H1 (cell line): Measurements from ENCODE around the gene FRMPD4. TPM values are rescaled to one million over a fixed set of nuclear protein-coding genes. Genes with fewer than 3 reads are reported as not detected.

Experiments
- CTCF ChIA-PET: fragments of 300-600 bp; sonication (Branson Sonifier 250); formaldehyde crosslinking; loops from one replicate; lab custom pipeline; 2021; ENCODE audit not compliant: partially characterized antibody; lab: Charles Lee
- POLR2A ChIA-PET: fragments of 300-600 bp; sonication (Branson Sonifier 250); formaldehyde crosslinking; loops from one replicate; lab custom pipeline; 2021; ENCODE audit warnings: inconsistent platforms; ENCODE audit not compliant: partially characterized antibody; lab: Charles Lee
- DNase-seq, 2 experiments: peaks; one replicate each; pipeline versions ENCODE4 v3.0.0 to v3.0.0-alpha.2; 2010 to 2022; ENCODE audit warnings: low spot score in 2 of 2, low read depth in 1 of 2, mixed read lengths in 1 of 2
- FAIRE-seq: peaks from 2 replicates; lab custom pipeline; 2011; peaks lifted over from hg19 to GRCh38; lab: Jason Lieb, UNC
- H2AFZ ChIP-seq: 2 replicates; pipeline ENCODE4 v1.8.1; 2012; ENCODE audit warnings: low read length, inconsistent platforms
- H2AK5ac ChIP-seq: 2 replicates; pipeline ENCODE4 v1.6.1; 2013; ENCODE audit warnings: low read depth, low read length
- H2BK120ac ChIP-seq: replicated peaks from 2 replicates; pipeline ENCODE3; 2013; ENCODE audit warnings: low read depth, low read length, inconsistent platforms
- H2BK12ac ChIP-seq: 2 replicates; pipeline ENCODE4 v1.6.1; 2013; ENCODE audit warnings: low read depth, low read length
- H2BK15ac ChIP-seq: 2 replicates; pipeline ENCODE4 v1.6.1; 2013; ENCODE audit warnings: low read length
- H2BK20ac ChIP-seq: 2 replicates; pipeline ENCODE4 v1.6.1; 2013; ENCODE audit warnings: low read length
- H2BK5ac ChIP-seq: 2 replicates; pipeline ENCODE4 v1.6.1; 2013; ENCODE audit warnings: low read depth, low read length
- H3K14ac ChIP-seq: 2 replicates; pipeline ENCODE4 v1.6.1; 2013; ENCODE audit warnings: inconsistent platforms; ENCODE audit not compliant: insufficient read length
- H3K18ac ChIP-seq: 2 replicates; pipeline ENCODE4 v1.6.1; 2013; ENCODE audit warnings: low read length; ENCODE audit errors: extremely low read depth
- H3K23ac ChIP-seq: 2 replicates; pipeline ENCODE4 v1.6.1; 2013; ENCODE audit warnings: inconsistent platforms; ENCODE audit not compliant: insufficient read length
- H3K23me2 ChIP-seq: 2 replicates; pipeline ENCODE4 v1.6.1; 2013; ENCODE audit warnings: low read depth, low read length
- H3K27ac ChIP-seq: 2 replicates; pipeline ENCODE4 v1.6.1; 2011; ENCODE audit warnings: low read depth, low read length, inconsistent platforms
- H3K27me3 ChIP-seq, 4 experiments: replicated peaks in 1 of 4; 1 replicate in 1 of 4; 2 replicates in 3 of 4; pipeline versions ENCODE4 v1.6.1 to v1.8.1; 2011 to 2013; ENCODE audit warnings: low read length in 3 of 4, mild to moderate bottlenecking in 3 of 4, inconsistent platforms in 2 of 4, mixed read lengths in 2 of 4, moderate library complexity in 1 of 4; ENCODE audit not compliant: control insufficient read depth in 3 of 4, insufficient read depth in 3 of 4; ENCODE audit errors: extremely low read depth in 1 of 4
- H3K36me3 ChIP-seq, 4 experiments: 2 replicates each; pipeline versions ENCODE4 v1.6.1 to v1.8.1; 2011 to 2013; ENCODE audit warnings: mild to moderate bottlenecking in 4 of 4, low read length in 3 of 4, moderate library complexity in 2 of 4, control low read depth in 1 of 4, inconsistent platforms in 1 of 4; ENCODE audit not compliant: insufficient read depth in 4 of 4, control insufficient read depth in 2 of 4
- H3K4ac ChIP-seq: replicated peaks from 2 replicates; pipeline ENCODE3; 2013; ENCODE audit warnings: low read length, low read depth, mixed read lengths, inconsistent platforms; ENCODE audit not compliant: insufficient read length
- H3K4me1 ChIP-seq, 4 experiments: replicated peaks in 1 of 4; 1 replicate in 1 of 4; 2 replicates in 3 of 4; pipeline versions ENCODE4 v1.6.1 to v1.8.1; 2011 to 2013; ENCODE audit warnings: low read length in 3 of 4, inconsistent platforms in 2 of 4, mixed read lengths in 1 of 4; ENCODE audit not compliant: insufficient read depth in 4 of 4, control insufficient read depth in 3 of 4
- H3K4me2 ChIP-seq, 2 experiments: 2 replicates each; pipeline versions ENCODE4 v1.6.1 to v1.8.1; 2011 to 2013; ENCODE audit warnings: low read depth in 2 of 2, low read length in 2 of 2, control low read depth in 1 of 2, inconsistent platforms in 1 of 2, mild to moderate bottlenecking in 1 of 2; ENCODE audit not compliant: insufficient read depth in 1 of 2
- H3K4me3 ChIP-seq, 4 experiments: fragments of 200-600, 300-600 bp in 1 of 4; sonication (generic), shearing (Covaris generic), sonication (Bioruptor Twin) in 1 of 4; 2 replicates each; pipeline versions ENCODE4 v1.5.1 to v1.8.1; 2011 to 2016; ENCODE audit warnings: low read length in 4 of 4, low read depth in 3 of 4, control low read depth in 2 of 4, inconsistent platforms in 2 of 4, mild to moderate bottlenecking in 2 of 4, mixed read lengths in 1 of 4, moderate library complexity in 1 of 4; ENCODE audit not compliant: insufficient read depth in 2 of 4; ENCODE audit errors: extremely low read depth in 1 of 4
- H3K56ac ChIP-seq: replicated peaks from 2 replicates; pipeline ENCODE3; 2013; ENCODE audit warnings: low read depth, mild to moderate bottlenecking, mixed read lengths, low read length, inconsistent platforms; ENCODE audit not compliant: insufficient read length
- H3K79me1 ChIP-seq: 2 replicates; pipeline ENCODE4 v1.6.1; 2013; ENCODE audit warnings: low read depth, low read length, control low read depth
- H3K79me2 ChIP-seq, 2 experiments: 2 replicates each; pipeline versions ENCODE4 v1.6.1 to v1.8.1; 2012 to 2013; ENCODE audit warnings: low read length in 2 of 2, mild to moderate bottlenecking in 2 of 2, inconsistent platforms in 1 of 2; ENCODE audit not compliant: insufficient read depth in 2 of 2, control insufficient read depth in 1 of 2
- H3K9ac ChIP-seq, 4 experiments: replicated peaks in 1 of 4; 1 replicate in 1 of 4; 2 replicates in 3 of 4; pipeline versions ENCODE4 v1.6.1 to v1.8.1; 2011 to 2013; ENCODE audit warnings: low read depth in 3 of 4, low read length in 3 of 4, control low read depth in 2 of 4, mild to moderate bottlenecking in 2 of 4, moderate library complexity in 2 of 4, inconsistent platforms in 1 of 4; ENCODE audit errors: extremely low read depth in 1 of 4
- H3K9me3 ChIP-seq, 2 experiments: 2 replicates each; pipeline versions ENCODE4 v1.6.1 to v1.8.1; 2012 to 2013; ENCODE audit warnings: mild to moderate bottlenecking in 2 of 2, moderate library complexity in 2 of 2, control low read depth in 1 of 2, inconsistent platforms in 1 of 2, low read depth in 1 of 2, low read length in 1 of 2, mixed read lengths in 1 of 2; ENCODE audit not compliant: insufficient read depth in 2 of 2
- H4K20me1 ChIP-seq, 2 experiments: replicated peaks in 1 of 2; 2 replicates each; pipeline versions ENCODE3 to v1.8.1; 2011 to 2013; ENCODE audit warnings: inconsistent platforms in 2 of 2, low read length in 2 of 2, mild to moderate bottlenecking in 1 of 2; ENCODE audit not compliant: insufficient read depth in 2 of 2, control insufficient read depth in 1 of 2
- H4K5ac ChIP-seq: 2 replicates; pipeline ENCODE4 v1.6.1; 2013; ENCODE audit warnings: low read length, low read depth, mixed read lengths, inconsistent platforms; ENCODE audit not compliant: insufficient read length
- H4K8ac ChIP-seq: 2 replicates; pipeline ENCODE4 v1.8.0; 2013; ENCODE audit warnings: mild to moderate bottlenecking, moderate library complexity, low read length, inconsistent platforms; ENCODE audit not compliant: insufficient read depth; ENCODE audit errors: extremely low read depth
- H4K91ac ChIP-seq: replicated peaks from 2 replicates; pipeline ENCODE3; 2013; ENCODE audit warnings: low read length, mixed read lengths, inconsistent platforms; ENCODE audit not compliant: insufficient read length
- ASH2L ChIP-seq: fragments of 200-600, 300-600 bp; sonication (generic); IDR thresholded peaks from one replicate; pipeline ENCODE4 v1.7.1; 2017; ENCODE audit warnings: low read length
- HDAC6 ChIP-seq: IDR thresholded peaks from one replicate; pipeline ENCODE4 v1.7.1; 2012; ENCODE audit warnings: low read depth, mild to moderate bottlenecking, inconsistent platforms, low read length, moderate library complexity
- SAP30 ChIP-seq: fragments of 300-600 bp; sonication (generic); IDR thresholded peaks from 2 replicates; pipeline ENCODE4 v1.7.1; 2012; ENCODE audit warnings: low read length, moderate library complexity, mild to moderate bottlenecking, inconsistent platforms; ENCODE audit not compliant: insufficient read depth, insufficient replicate concordance
- SP4 ChIP-seq: IDR thresholded peaks from 2 replicates; pipeline ENCODE4 v1.6.1; 2012; ENCODE audit warnings: low read length, inconsistent platforms
- TAF1 ChIP-seq: IDR thresholded peaks from 2 replicates; pipeline ENCODE4 v1.6.1; 2011; ENCODE audit warnings: mild to moderate bottlenecking, low read depth, low read length
- ZNF274 ChIP-seq: IDR thresholded peaks from 2 replicates; pipeline ENCODE4 v1.7.0; 2012; ENCODE audit warnings: low read length, borderline replicate concordance; ENCODE audit errors: extremely low read depth
- WGBS, 2 experiments: shearing (Covaris generic) in 1 of 2; methylation state at CpG; one replicate each; pipeline versions ENCODE4 v1.1.6 to v1.1.7; 2013 to 2015; ENCODE audit warnings: low lambda C conversion rate in 2 of 2, mixed read lengths in 2 of 2, inconsistent platforms in 1 of 2, low coverage in 1 of 2, missing lambda C conversion rate in 1 of 2; ENCODE audit not compliant: insufficient replicate concordance in 2 of 2, insufficient coverage in 1 of 2, insufficient read length in 1 of 2; ENCODE audit errors: extremely low coverage in 1 of 2, missing lambda C conversion rate in 1 of 2; 5-methylcytosine and 5-hydroxymethylcytosine counted together
- polyA plus RNA-seq, 7 experiments: library from polyadenylated mRNA; depleted of rRNA in 3 of 7; stranded (reverse) in 5 of 7; unstranded in 2 of 7; fragments of >200 nt in 5 of 7; fragments of 200-250 nt in 2 of 7; gene quantifications; 1 replicate in 5 of 7; 2 replicates in 1 of 7; 4 replicates in 1 of 7; pipeline versions ENCODE4 v1.2.1 to v1.2.3, GENCODE V29; 2011 to 2013; ENCODE audit warnings: missing spikeins in 2 of 7, mixed read lengths in 2 of 7
- total RNA-seq: library from RNA; stranded (reverse); fragmentation: NEBNext Ultra II Directional; extraction: Animal tissue kit (Norgen Biotek cat#: 25700); gene quantifications from 2 replicates; pipeline ENCODE4 v1.2.1, GENCODE V29; 2021
- TF ChIP-seq, protein P1 (sequence below): IDR thresholded peaks from 2 replicates; pipeline ENCODE4 v1.6.1; 2011; ENCODE audit warnings: low read length, improper control_type of control experiment

Gene FRMPD4
- total and polyA plus RNA-seq, 2 of the 8 experiments (the other 6 are each of a cell fraction or from before 2014, with no cell fraction given) = 0.02 to 0.37 TPM

DNA sequence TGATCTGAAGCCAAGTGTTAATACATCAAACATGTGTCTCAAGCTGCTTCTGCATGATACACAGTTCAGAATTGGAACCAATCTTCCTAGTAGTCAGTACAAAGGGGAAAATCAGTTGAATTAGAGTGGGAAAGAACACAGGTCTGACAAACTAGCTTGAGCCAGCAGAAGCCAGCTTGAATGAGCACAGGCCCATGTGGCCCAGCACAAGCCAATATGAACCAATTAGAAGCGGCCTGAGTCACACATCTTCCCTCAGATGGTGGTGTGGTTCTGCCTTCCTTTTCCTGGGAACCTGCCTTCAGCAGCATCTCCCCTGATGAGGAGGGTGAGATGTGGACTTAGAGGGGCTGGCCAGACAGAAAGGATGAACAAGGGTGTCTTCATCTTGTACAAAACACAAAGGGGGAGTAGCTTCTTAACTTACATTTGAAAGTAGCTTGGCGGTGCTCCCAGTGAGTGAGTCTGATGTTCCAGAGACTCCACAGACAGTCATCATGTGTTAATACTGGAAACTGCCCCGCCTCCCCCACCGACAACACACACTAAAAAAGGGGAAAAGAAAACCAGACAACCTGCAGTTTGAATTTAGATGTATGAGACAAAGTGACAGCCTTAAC is 72.0 kb downstream of the FRMPD4 start:
- H3K4me2 ChIP-seq = no peak overlapping the region
- FAIRE-seq = no peak

More for the DNA sequence above, 72.0 kb downstream of the FRMPD4 start:
- no peak overlapping the region for H3K18ac ChIP-seq
- H2BK12ac ChIP-seq = no peak overlapping the region
- no peaks in the 10 kb centered on the region for H3K27me3 ChIP-seq
- H3K9me3 ChIP-seq = no peaks in the 10 kb centered on the region
- no peak overlapping the region for H3K14ac ChIP-seq
- H3K56ac ChIP-seq = no peak overlapping the region
- H4K20me1 ChIP-seq = no peaks in the 10 kb centered on the region
- no peak overlapping the region for H4K91ac ChIP-seq
- H4K8ac ChIP-seq = no peak overlapping the region
- no peak overlapping the region for H4K5ac ChIP-seq
- H2BK20ac ChIP-seq = no peak overlapping the region
- H2BK5ac ChIP-seq = no peak overlapping the region
- H3K9ac ChIP-seq = no peak overlapping the region
- H2BK15ac ChIP-seq = no peak overlapping the region
- no peak for TF ChIP-seq HDAC6
- no peak for TF ChIP-seq TAF1
- TF ChIP-seq, protein P1, sequence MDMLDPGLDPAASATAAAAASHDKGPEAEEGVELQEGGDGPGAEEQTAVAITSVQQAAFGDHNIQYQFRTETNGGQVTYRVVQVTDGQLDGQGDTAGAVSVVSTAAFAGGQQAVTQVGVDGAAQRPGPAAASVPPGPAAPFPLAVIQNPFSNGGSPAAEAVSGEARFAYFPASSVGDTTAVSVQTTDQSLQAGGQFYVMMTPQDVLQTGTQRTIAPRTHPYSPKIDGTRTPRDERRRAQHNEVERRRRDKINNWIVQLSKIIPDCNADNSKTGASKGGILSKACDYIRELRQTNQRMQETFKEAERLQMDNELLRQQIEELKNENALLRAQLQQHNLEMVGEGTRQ = no peak
- no peak for TF ChIP-seq SAP30
- no peak for TF ChIP-seq ZNF274
- no peak for TF ChIP-seq SP4
- TF ChIP-seq ASH2L = no peak
- no peaks in the 10 kb centered on the region for H3K23me2 ChIP-seq
- no peak overlapping the region for H3K4me3 ChIP-seq
- ChIA-PET POLR2A (no interaction called here), CTCF (no interaction called here)
- no peaks in the 10 kb centered on the region for H3K4me1 ChIP-seq
- no peak overlapping the region for H3K23ac ChIP-seq
- H3K79me2 ChIP-seq = no peaks in the 10 kb centered on the region
- no peak overlapping the region for H2BK120ac ChIP-seq
- no peaks in the 10 kb centered on the region for H3K79me1 ChIP-seq
- no peak overlapping the region for H3K4ac ChIP-seq
- DNase-seq = no peak
- H2AFZ ChIP-seq = no peak overlapping the region
- H3K27ac ChIP-seq = no peak overlapping the region
- no peak overlapping the region for H2AK5ac ChIP-seq
- 90% methylated on average over 3 of the region's 4 CpGs; no CpG with 5 or more reads in 1 of the 2 experiments for WGBS, 2 experiments
- no peaks in the 10 kb centered on the region for H3K36me3 ChIP-seq
